H9 (cell line): ENCODE results near the gene ZNF474. TPM values are rescaled to one million over a fixed set of nuclear protein-coding genes. Genes with fewer than 3 reads are reported as not detected.
A peak's percentile ranks its signal among the peaks of the same experiment; 100 is the strongest.

Source experiments
- DNase-seq: peaks from one replicate; pipeline ENCODE4 v3.0.0-alpha.2; 2017
- H2AFZ ChIP-seq: one replicate; pipeline ENCODE4 v1.6.1; 2013; ENCODE audit warnings: mild to moderate bottlenecking, low read length, control low read depth, moderate library complexity
- H2AK5ac ChIP-seq: 2 replicates; pipeline ENCODE4 v1.6.1; 2013; ENCODE audit warnings: low read length, control low read depth, mixed read lengths; ENCODE audit not compliant: insufficient read length
- H2BK120ac ChIP-seq: one replicate; pipeline ENCODE4 v1.6.1; 2013; ENCODE audit warnings: low read depth, mild to moderate bottlenecking, low read length, control low read depth, inconsistent platforms; ENCODE audit not compliant: poor library complexity, severe bottlenecking
- H2BK12ac ChIP-seq: 2 replicates; pipeline ENCODE4 v1.6.1; 2013; ENCODE audit warnings: low read length, control low read depth, mixed read lengths, low read depth; ENCODE audit not compliant: insufficient read length
- H2BK15ac ChIP-seq: 2 replicates; pipeline ENCODE4 v1.6.1; 2013; ENCODE audit warnings: low read depth, low read length, control low read depth
- H2BK20ac ChIP-seq: one replicate; pipeline ENCODE4 v1.6.1; 2013; ENCODE audit warnings: low read depth, mild to moderate bottlenecking, low read length, control low read depth, inconsistent platforms; ENCODE audit not compliant: poor library complexity, severe bottlenecking
- H2BK5ac ChIP-seq: 2 replicates; pipeline ENCODE4 v1.6.1; 2013; ENCODE audit warnings: low read length, control low read depth, mixed read lengths; ENCODE audit not compliant: insufficient read length
- H3K14ac ChIP-seq: 2 replicates; pipeline ENCODE4 v1.6.1; 2013; ENCODE audit warnings: low read length, control low read depth; ENCODE audit not compliant: insufficient read depth
- H3K18ac ChIP-seq: 2 replicates; pipeline ENCODE4 v1.6.1; 2013; ENCODE audit warnings: low read depth, mild to moderate bottlenecking, mixed read lengths, low read length, control low read depth; ENCODE audit not compliant: insufficient read length
- H3K23ac ChIP-seq: 2 replicates; pipeline ENCODE4 v1.6.1; 2013; ENCODE audit warnings: low read length, control low read depth, mixed read lengths, low read depth; ENCODE audit not compliant: insufficient read length
- H3K23me2 ChIP-seq: 2 replicates; pipeline ENCODE4 v1.6.1; 2013; ENCODE audit warnings: low read depth, mild to moderate bottlenecking, mixed read lengths, low read length, control low read depth; ENCODE audit not compliant: insufficient read length, poor library complexity, severe bottlenecking
- H3K27ac ChIP-seq: 2 replicates; pipeline ENCODE4 v1.5.1; 2013; ENCODE audit warnings: low read length, control low read depth, mixed read lengths, low read depth; ENCODE audit not compliant: insufficient read length
- H3K27me3 ChIP-seq: 2 replicates; pipeline ENCODE4 v1.6.1; 2013; ENCODE audit warnings: low read length, control low read depth, inconsistent platforms; ENCODE audit not compliant: insufficient read depth
- H3K4ac ChIP-seq: 2 replicates; pipeline ENCODE4 v1.6.1; 2013; ENCODE audit warnings: low read depth, mild to moderate bottlenecking, control low read depth, inconsistent platforms, low read length, moderate library complexity
- H3K4me1 ChIP-seq: 2 replicates; pipeline ENCODE4 v1.6.1; 2013; ENCODE audit warnings: low read length, control low read depth, inconsistent platforms; ENCODE audit not compliant: insufficient read depth
- H3K4me2 ChIP-seq: 2 replicates; pipeline ENCODE4 v1.6.1; 2013; ENCODE audit warnings: low read length, control low read depth, mixed read lengths; ENCODE audit not compliant: insufficient read length, insufficient read depth
- H3K56ac ChIP-seq: 2 replicates; pipeline ENCODE4 v1.6.1; 2013; ENCODE audit warnings: low read depth, mild to moderate bottlenecking, mixed read lengths, low read length, control low read depth; ENCODE audit not compliant: insufficient read length
- H3K79me1 ChIP-seq: 2 replicates; pipeline ENCODE4 v1.6.1; 2013; ENCODE audit warnings: low read depth, mild to moderate bottlenecking, moderate library complexity, low read length, control low read depth, inconsistent platforms; ENCODE audit not compliant: insufficient read depth, poor library complexity, severe bottlenecking
- H3K79me2 ChIP-seq: 2 replicates; pipeline ENCODE4 v1.6.1; 2013; ENCODE audit warnings: low read length, control low read depth, inconsistent platforms; ENCODE audit not compliant: insufficient read depth
- H3K9ac ChIP-seq: 2 replicates; pipeline ENCODE4 v1.6.1; 2013; ENCODE audit warnings: low read length, control low read depth, mixed read lengths; ENCODE audit not compliant: insufficient read length; ENCODE audit errors: extremely low read depth
- H3K9me3 ChIP-seq: one replicate; pipeline ENCODE4 v1.6.1; 2013; ENCODE audit warnings: low read depth, low read length, inconsistent platforms; ENCODE audit not compliant: control insufficient read depth
- H3T11ph ChIP-seq: one replicate; pipeline ENCODE4 v1.6.1; 2013; ENCODE audit warnings: mild to moderate bottlenecking, low read length, control low read depth, inconsistent platforms
- H4K20me1 ChIP-seq: one replicate; pipeline ENCODE4 v1.6.1; 2013; ENCODE audit not compliant: control insufficient read depth, insufficient read length, insufficient read depth
- H4K5ac ChIP-seq: 2 replicates; pipeline ENCODE4 v1.6.1; 2013; ENCODE audit warnings: low read depth, mild to moderate bottlenecking, mixed read lengths, low read length, control low read depth; ENCODE audit not compliant: insufficient read length
- H4K8ac ChIP-seq: replicated peaks from 2 replicates; pipeline ENCODE4 v1.6.1; 2013; ENCODE audit warnings: low read length, control low read depth, mixed read lengths, low read depth; ENCODE audit not compliant: insufficient read length
- H4K91ac ChIP-seq: 2 replicates; pipeline ENCODE4 v1.6.1; 2013; ENCODE audit warnings: low read depth, mild to moderate bottlenecking, moderate library complexity, mixed read lengths, low read length, control low read depth; ENCODE audit not compliant: insufficient read length
- H3K27ac Mint-ChIP-seq, 3 experiments: 2 replicates in 2 of 3; 3 replicates in 1 of 3; pipeline ENCODE4 v1.8.0; 2020 to 2021; ENCODE audit warnings: mixed read lengths in 3 of 3, mild to moderate bottlenecking in 1 of 3, moderate library complexity in 1 of 3
- H3K27me3 Mint-ChIP-seq: 2 replicates; pipeline ENCODE4 v1.8.0; 2021; ENCODE audit warnings: low read depth, mild to moderate bottlenecking, moderate library complexity, mixed read lengths
- H3K36me3 Mint-ChIP-seq, 3 experiments: 2 replicates in 2 of 3; 3 replicates in 1 of 3; pipeline ENCODE4 v1.8.0; 2020 to 2021; ENCODE audit warnings: low read depth in 3 of 3, mixed read lengths in 3 of 3; ENCODE audit not compliant: insufficient read depth in 1 of 3
- H3K4me1 Mint-ChIP-seq, 2 experiments: 2 replicates each; pipeline ENCODE4 v1.8.0; 2020; ENCODE audit warnings: mixed read lengths in 2 of 2
- H3K4me3 Mint-ChIP-seq, 2 experiments: 2 replicates in 1 of 2; 3 replicates in 1 of 2; pipeline ENCODE4 v1.8.0; 2020 to 2021; ENCODE audit warnings: mild to moderate bottlenecking in 2 of 2, mixed read lengths in 2 of 2, moderate library complexity in 1 of 2
- H3K9me3 Mint-ChIP-seq, 2 experiments: 2 replicates in 1 of 2; 3 replicates in 1 of 2; pipeline ENCODE4 v1.8.0; 2020; ENCODE audit warnings: mild to moderate bottlenecking in 2 of 2, mixed read lengths in 2 of 2, moderate library complexity in 1 of 2
- CTCF ChIP-seq: fragments of 200-600 bp; sonication (generic); conservative IDR thresholded peaks from 3 replicates; pipeline ENCODE4 v1.8.0; 2021; ENCODE audit warnings: antibody characterized with exemption, mild to moderate bottlenecking
- WGBS: extraction: QIAGEN DNeasy Blood & Tissue Kit; methylation state at CpG from one replicate; pipeline ENCODE4 v1.1.7; 2013; ENCODE audit warnings: missing lambda C conversion rate, low lambda C conversion rate, mixed read lengths; ENCODE audit not compliant: insufficient read length; ENCODE audit errors: extremely low coverage; 5-methylcytosine and 5-hydroxymethylcytosine counted together
- total RNA-seq: library from RNA; stranded (reverse); gene quantifications from 2 replicates; pipeline ENCODE4 v1.2.1, GENCODE V29; 2021

ZNF474 gene
- total RNA-seq, 1 experiment from 2014 or later, result not detected

- H3K4me2 ChIP-seq, result no peak overlapping the region
- no peak overlapping the region for H4K5ac ChIP-seq
- no peak for TF ChIP-seq CTCF
- Mint-ChIP-seq H3K4me1 (peaks cover 0 to 3% of the 10 kb centered on the region in 2 experiments; a peak in 1 of 4 replicates), H3K27me3 (no peaks in the 10 kb centered on the region), H3K27ac (peak overlapping the region in 1 of 3 experiments; percentile 57; a peak in 1 of 7 replicates), H3K36me3 (no peaks in the 10 kb centered on the region), H3K9me3 (no peaks in the 10 kb centered on the region), H3K4me3 (no peak overlapping the region)
- H2BK15ac ChIP-seq, result no peak overlapping the region
- no peaks in the 10 kb centered on the region for H3K4me1 ChIP-seq
- H2BK12ac ChIP-seq, result no peak overlapping the region
- no peak overlapping the region for H2BK20ac ChIP-seq
- no peak overlapping the region for H3K9ac ChIP-seq
- H3K18ac ChIP-seq, result no peak overlapping the region
- no peak overlapping the region for H3K14ac ChIP-seq
- no peak overlapping the region for H2BK120ac ChIP-seq
- H3K56ac ChIP-seq, result no peak overlapping the region
- no peak overlapping the region for H2AFZ ChIP-seq
- WGBS, result no CpG with 5 or more reads among the region's 1 CpG
- no peaks in the 10 kb centered on the region for H3K23me2 ChIP-seq
- DNase-seq, result no peak
- H2AK5ac ChIP-seq, result no peak overlapping the region
- H3K79me2 ChIP-seq, result no peaks in the 10 kb centered on the region
- H3K9me3 ChIP-seq, result no peaks in the 10 kb centered on the region
- no peak overlapping the region for H3K23ac ChIP-seq
- no peak overlapping the region for H4K8ac ChIP-seq
- H3K27ac ChIP-seq, result no peak overlapping the region
- no peaks in the 10 kb centered on the region for H4K20me1 ChIP-seq
- no peak overlapping the region for H4K91ac ChIP-seq
- H3K79me1 ChIP-seq, result no peaks in the 10 kb centered on the region
- no peaks in the 10 kb centered on the region for H3K27me3 ChIP-seq
- no peak overlapping the region for H3T11ph ChIP-seq
- H2BK5ac ChIP-seq, result no peak overlapping the region
- no peak overlapping the region for H3K4ac ChIP-seq
Measured at GRCh38 chr5:122145906-122146305, 16.6 kb downstream of the ZNF474 start.
